Measurements from ENCODE around the gene PSKH1.
"Not testable (repeated sequence)": the region's sequence is repeated elsewhere in the genome, so short reads cannot be mapped to it uniquely, and the experiment has no call there.

PSKH1 gene

GRCh38 chr16:67968400-67969253, 75.6 kb downstream of the PSKH1 start, which contains the start of gene SLC12A4:
Gene SLC12A4, minus strand, starts transcription at chr16:67968637. Its CDS starts 84 bp downstream, at chr16:67968553.
- ATAC-seq (ENCODE audit: low read depth) (peak; percentile 72), DNase-seq (ENCODE audit: low spot score) (peak; percentile 90)
- Histone ChIP-seq H3K36me3 (ENCODE audit: low read depth) (peaks cover 15% of the 10 kb centered on the region; the same call in 1 of the 2 replicates), H3K4me3 (ENCODE audit: severe bottlenecking) (peak within 1 kb of the TSS; percentile 77), H3K4me1 (ENCODE audit: insufficient read depth, poor library complexity, severe bottlenecking) (peaks cover 16% of the 10 kb centered on the region), H3K27me3 (ENCODE audit: insufficient read depth, poor library complexity, severe bottlenecking) (no peaks in the 10 kb centered on the region), H3K9me3 (ENCODE audit: severe bottlenecking) (no peaks in the 10 kb centered on the region), H3K27ac (ENCODE audit: poor library complexity, severe bottlenecking) (peak within 1 kb of the TSS; percentile 77)
- peak; percentile 3 for TF ChIP-seq CTCF (IDR thresholded peaks at IDR 0.05; ENCODE audit: poor library complexity, severe bottlenecking)

GRCh38 chr16:67969254-67970039, 76.4 kb downstream of the PSKH1 start:
- Histone ChIP-seq H3K9me3 (ENCODE audit: severe bottlenecking) (no peaks in the 10 kb centered on the region), H3K4me1 (ENCODE audit: insufficient read depth, poor library complexity, severe bottlenecking) (peaks cover 16% of the 10 kb centered on the region), H3K4me3 (ENCODE audit: severe bottlenecking) (peak overlapping the region; percentile 77), H3K27me3 (ENCODE audit: insufficient read depth, poor library complexity, severe bottlenecking) (no peaks in the 10 kb centered on the region), H3K36me3 (ENCODE audit: low read depth) (0 out of 2 replicates have a peak, but pooled peaks cover 13% of the 10 kb centered on the region), H3K27ac (ENCODE audit: poor library complexity, severe bottlenecking) (peak overlapping the region; percentile 77)
- no peak for DNase-seq (ENCODE audit: low spot score)
- no peak for ATAC-seq (ENCODE audit: low read depth)
- no peak for TF ChIP-seq CTCF (IDR thresholded peaks at IDR 0.05; ENCODE audit: poor library complexity, severe bottlenecking)

GRCh38 chr16:67971111-67971510, 78.1 kb downstream of the PSKH1 start:
- Histone ChIP-seq H3K4me1 (ENCODE audit: insufficient read depth, poor library complexity, severe bottlenecking) (peaks cover 13% of the 10 kb centered on the region), H3K27ac (ENCODE audit: poor library complexity, severe bottlenecking) (no peak overlapping the region), H3K27me3 (ENCODE audit: insufficient read depth, poor library complexity, severe bottlenecking) (no peaks in the 10 kb centered on the region), H3K4me3 (ENCODE audit: severe bottlenecking) (no peak overlapping the region), H3K36me3 (ENCODE audit: low read depth) (0 out of 2 replicates have a peak, but pooled peaks cover 7% of the 10 kb centered on the region), H3K9me3 (ENCODE audit: severe bottlenecking) (no peaks in the 10 kb centered on the region)
- ATAC-seq (ENCODE audit: low read depth): no peak
- no peak for TF ChIP-seq CTCF (IDR thresholded peaks at IDR 0.05; ENCODE audit: poor library complexity, severe bottlenecking)
- DNase-seq (ENCODE audit: low spot score): no peak

- not testable (repeated sequence) for H3K27ac ChIP-seq (ENCODE audit: poor library complexity, severe bottlenecking); H3K4me1 ChIP-seq (ENCODE audit: insufficient read depth, poor library complexity, severe bottlenecking); H3K4me3 ChIP-seq (ENCODE audit: severe bottlenecking); H3K9me3 ChIP-seq (ENCODE audit: severe bottlenecking); DNase-seq (ENCODE audit: low spot score); ATAC-seq (ENCODE audit: low read depth); H3K36me3 ChIP-seq (ENCODE audit: low read depth); H3K27me3 ChIP-seq (ENCODE audit: insufficient read depth, poor library complexity, severe bottlenecking)
These were observed 79.2 kb downstream of the PSKH1 start for GRCh38 chr16:67972285-67972684.

- H3K36me3 ChIP-seq (ENCODE audit: low read depth): no peaks in the 10 kb centered on the region
- no peak for TF ChIP-seq CTCF (IDR thresholded peaks at IDR 0.05; ENCODE audit: poor library complexity, severe bottlenecking)
- H3K27me3 ChIP-seq (ENCODE audit: insufficient read depth, poor library complexity, severe bottlenecking): no peaks in the 10 kb centered on the region
- no peak overlapping the region for H3K27ac ChIP-seq (ENCODE audit: poor library complexity, severe bottlenecking)
- H3K4me1 ChIP-seq (ENCODE audit: insufficient read depth, poor library complexity, severe bottlenecking): no peaks in the 10 kb centered on the region
- no peaks in the 10 kb centered on the region for H3K9me3 ChIP-seq (ENCODE audit: severe bottlenecking)
- H3K4me3 ChIP-seq (ENCODE audit: severe bottlenecking): no peak overlapping the region
- DNase-seq (ENCODE audit: low spot score): no peak
- ATAC-seq (ENCODE audit: low read depth): no peak
These were observed 82.5 kb downstream of the PSKH1 start for GRCh38 chr16:67975321-67976105.
